ENCODE data around the gene NOP9.

DNA sequence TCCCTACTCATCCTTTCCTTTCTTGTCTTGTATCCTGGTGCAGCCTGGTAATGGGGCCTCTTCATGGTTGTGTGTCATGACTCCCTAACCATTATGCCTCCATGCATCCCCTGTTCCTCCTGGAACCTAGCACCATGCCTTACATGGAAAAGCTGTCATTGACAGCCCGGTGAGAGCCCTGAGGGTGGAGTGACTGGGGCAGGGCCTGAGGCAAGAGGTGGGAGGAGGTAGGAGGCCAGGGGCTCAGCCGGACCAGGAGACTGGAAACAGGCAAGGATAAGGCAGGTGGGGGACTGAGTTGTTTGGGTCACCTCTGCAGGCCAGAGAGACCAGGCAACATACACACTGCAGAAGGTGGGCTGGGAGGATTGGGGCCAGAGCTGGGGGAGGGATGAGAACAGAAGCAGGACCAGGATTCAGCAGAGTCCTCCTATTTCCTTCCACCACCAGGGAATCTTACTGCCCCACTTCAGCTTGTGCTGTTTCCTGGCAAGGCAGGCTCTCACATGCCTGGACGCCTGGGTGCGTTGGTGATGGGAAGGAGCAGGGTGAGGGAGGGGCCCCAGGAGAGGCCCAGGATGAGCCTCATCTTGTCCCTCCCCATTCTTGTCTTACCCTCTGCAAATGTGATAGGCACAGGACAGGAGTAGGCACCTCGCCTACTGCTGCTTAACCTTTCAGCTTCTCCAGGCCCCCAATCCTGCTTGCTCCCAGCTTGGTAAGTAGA lies 10.1 kb downstream of the NOP9 start, which contains the start of gene LTB4R2:
- TF ChIP-seq, protein P1, sequence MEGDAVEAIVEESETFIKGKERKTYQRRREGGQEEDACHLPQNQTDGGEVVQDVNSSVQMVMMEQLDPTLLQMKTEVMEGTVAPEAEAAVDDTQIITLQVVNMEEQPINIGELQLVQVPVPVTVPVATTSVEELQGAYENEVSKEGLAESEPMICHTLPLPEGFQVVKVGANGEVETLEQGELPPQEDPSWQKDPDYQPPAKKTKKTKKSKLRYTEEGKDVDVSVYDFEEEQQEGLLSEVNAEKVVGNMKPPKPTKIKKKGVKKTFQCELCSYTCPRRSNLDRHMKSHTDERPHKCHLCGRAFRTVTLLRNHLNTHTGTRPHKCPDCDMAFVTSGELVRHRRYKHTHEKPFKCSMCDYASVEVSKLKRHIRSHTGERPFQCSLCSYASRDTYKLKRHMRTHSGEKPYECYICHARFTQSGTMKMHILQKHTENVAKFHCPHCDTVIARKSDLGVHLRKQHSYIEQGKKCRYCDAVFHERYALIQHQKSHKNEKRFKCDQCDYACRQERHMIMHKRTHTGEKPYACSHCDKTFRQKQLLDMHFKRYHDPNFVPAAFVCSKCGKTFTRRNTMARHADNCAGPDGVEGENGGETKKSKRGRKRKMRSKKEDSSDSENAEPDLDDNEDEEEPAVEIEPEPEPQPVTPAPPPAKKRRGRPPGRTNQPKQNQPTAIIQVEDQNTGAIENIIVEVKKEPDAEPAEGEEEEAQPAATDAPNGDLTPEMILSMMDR (IDR thresholded peaks at IDR 0.05) = no peak
- TF ChIP-seq EP300 (IDR thresholded peaks at IDR 0.05) = no peak

Measured in esophagus muscularis mucosa (tissue), 3 donors.